ENCODE measurements around the gene NUMBL. TPM values are rescaled to one million over a fixed set of nuclear protein-coding genes. Genes with fewer than 3 reads are reported as not detected.

The NUMBL gene
- total and polyA plus RNA-seq, 9 of the 15 experiments (the other 6 are each of a cell fraction or from before 2014, with no cell fraction given) = 0.39 to 38.6 (median 6.6) TPM

DNA sequence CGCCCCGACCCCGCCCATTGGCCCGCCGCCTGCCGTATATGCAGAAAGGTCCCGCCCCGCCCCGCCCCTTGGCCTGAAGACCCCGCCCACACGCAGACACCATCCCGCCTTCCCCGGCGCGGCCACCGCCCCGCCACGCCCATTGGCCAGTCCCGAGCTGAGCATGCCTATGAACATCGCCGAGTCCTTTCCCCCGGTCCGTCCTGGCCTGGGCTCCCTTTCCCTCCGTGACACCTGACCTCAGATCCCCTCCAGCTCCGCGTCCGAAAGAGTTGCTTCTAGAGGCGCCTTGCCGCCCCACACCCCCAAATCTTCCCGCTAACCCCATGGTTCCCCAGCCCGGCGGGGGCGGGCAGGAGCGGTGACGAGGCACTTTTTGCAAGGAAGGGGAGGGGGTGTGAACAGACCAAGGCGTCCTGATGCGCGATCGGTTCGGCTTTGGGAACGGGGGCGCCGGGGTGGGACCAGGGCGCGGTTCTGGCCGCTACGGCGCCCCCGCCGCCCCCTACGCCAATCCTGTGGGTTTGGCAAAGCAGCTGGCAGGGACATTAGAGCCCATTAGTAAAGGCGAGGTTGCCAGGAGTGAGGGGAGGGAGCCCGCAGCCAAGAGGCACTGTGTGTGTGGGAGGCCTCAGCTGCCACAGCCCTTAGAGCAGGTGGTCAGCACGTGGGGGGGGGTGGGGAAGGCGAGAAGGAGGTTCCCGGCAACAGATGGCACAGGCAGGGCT is 406 bp upstream of the NUMBL start (continued):
- TF ChIP-seq, protein P1, sequence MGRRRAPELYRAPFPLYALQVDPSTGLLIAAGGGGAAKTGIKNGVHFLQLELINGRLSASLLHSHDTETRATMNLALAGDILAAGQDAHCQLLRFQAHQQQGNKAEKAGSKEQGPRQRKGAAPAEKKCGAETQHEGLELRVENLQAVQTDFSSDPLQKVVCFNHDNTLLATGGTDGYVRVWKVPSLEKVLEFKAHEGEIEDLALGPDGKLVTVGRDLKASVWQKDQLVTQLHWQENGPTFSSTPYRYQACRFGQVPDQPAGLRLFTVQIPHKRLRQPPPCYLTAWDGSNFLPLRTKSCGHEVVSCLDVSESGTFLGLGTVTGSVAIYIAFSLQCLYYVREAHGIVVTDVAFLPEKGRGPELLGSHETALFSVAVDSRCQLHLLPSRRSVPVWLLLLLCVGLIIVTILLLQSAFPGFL (CRISPR knock-in tag; IDR thresholded peaks at IDR 0.05) = no peak
- TF ChIP-seq, protein P2, sequence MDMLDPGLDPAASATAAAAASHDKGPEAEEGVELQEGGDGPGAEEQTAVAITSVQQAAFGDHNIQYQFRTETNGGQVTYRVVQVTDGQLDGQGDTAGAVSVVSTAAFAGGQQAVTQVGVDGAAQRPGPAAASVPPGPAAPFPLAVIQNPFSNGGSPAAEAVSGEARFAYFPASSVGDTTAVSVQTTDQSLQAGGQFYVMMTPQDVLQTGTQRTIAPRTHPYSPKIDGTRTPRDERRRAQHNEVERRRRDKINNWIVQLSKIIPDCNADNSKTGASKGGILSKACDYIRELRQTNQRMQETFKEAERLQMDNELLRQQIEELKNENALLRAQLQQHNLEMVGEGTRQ (CRISPR knock-in tag; IDR thresholded peaks at IDR 0.05) = no peak
- TF ChIP-seq ZFX (CRISPR knock-in tag; IDR thresholded peaks at IDR 0.05) = peak; percentile 80
- TF ChIP-seq, protein P3, sequence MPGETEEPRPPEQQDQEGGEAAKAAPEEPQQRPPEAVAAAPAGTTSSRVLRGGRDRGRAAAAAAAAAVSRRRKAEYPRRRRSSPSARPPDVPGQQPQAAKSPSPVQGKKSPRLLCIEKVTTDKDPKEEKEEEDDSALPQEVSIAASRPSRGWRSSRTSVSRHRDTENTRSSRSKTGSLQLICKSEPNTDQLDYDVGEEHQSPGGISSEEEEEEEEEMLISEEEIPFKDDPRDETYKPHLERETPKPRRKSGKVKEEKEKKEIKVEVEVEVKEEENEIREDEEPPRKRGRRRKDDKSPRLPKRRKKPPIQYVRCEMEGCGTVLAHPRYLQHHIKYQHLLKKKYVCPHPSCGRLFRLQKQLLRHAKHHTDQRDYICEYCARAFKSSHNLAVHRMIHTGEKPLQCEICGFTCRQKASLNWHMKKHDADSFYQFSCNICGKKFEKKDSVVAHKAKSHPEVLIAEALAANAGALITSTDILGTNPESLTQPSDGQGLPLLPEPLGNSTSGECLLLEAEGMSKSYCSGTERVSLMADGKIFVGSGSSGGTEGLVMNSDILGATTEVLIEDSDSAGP (CRISPR knock-in tag; IDR thresholded peaks at IDR 0.05) = no peak
- TF ChIP-seq TBL1XR1 (IDR thresholded peaks at IDR 0.05; ENCODE audit: low read length in 2 of 2) = no peak
- TF ChIP-seq, protein P4, sequence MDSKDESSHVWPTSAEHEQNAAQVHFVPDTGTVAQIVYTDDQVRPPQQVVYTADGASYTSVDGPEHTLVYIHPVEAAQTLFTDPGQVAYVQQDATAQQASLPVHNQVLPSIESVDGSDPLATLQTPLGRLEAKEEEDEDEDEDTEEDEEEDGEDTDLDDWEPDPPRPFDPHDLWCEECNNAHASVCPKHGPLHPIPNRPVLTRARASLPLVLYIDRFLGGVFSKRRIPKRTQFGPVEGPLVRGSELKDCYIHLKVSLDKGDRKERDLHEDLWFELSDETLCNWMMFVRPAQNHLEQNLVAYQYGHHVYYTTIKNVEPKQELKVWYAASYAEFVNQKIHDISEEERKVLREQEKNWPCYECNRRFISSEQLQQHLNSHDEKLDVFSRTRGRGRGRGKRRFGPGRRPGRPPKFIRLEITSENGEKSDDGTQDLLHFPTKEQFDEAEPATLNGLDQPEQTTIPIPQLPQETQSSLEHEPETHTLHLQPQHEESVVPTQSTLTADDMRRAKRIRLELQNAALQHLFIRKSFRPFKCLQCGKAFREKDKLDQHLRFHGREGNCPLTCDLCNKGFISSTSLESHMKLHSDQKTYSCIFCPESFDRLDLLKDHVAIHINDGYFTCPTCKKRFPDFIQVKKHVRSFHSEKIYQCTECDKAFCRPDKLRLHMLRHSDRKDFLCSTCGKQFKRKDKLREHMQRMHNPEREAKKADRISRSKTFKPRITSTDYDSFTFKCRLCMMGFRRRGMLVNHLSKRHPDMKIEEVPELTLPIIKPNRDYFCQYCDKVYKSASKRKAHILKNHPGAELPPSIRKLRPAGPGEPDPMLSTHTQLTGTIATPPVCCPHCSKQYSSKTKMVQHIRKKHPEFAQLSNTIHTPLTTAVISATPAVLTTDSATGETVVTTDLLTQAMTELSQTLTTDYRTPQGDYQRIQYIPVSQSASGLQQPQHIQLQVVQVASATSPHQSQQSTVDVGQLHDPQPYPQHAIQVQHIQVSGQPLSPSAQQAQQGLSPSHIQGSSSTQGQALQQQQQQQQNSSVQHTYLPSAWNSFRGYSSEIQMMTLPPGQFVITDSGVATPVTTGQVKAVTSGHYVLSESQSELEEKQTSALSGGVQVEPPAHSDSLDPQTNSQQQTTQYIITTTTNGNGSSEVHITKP (IDR thresholded peaks at IDR 0.05; ENCODE audit: partially characterized antibody) = peak; percentile 79
- no peak for TF ChIP-seq U2AF1 (optimal IDR thresholded peaks at IDR 0.05; ENCODE audit: low read depth, low read length)
- no peak for TF ChIP-seq U2AF2 (optimal IDR thresholded peaks at IDR 0.05; ENCODE audit: low read depth, low read length)
- TF ChIP-seq, protein P5, sequence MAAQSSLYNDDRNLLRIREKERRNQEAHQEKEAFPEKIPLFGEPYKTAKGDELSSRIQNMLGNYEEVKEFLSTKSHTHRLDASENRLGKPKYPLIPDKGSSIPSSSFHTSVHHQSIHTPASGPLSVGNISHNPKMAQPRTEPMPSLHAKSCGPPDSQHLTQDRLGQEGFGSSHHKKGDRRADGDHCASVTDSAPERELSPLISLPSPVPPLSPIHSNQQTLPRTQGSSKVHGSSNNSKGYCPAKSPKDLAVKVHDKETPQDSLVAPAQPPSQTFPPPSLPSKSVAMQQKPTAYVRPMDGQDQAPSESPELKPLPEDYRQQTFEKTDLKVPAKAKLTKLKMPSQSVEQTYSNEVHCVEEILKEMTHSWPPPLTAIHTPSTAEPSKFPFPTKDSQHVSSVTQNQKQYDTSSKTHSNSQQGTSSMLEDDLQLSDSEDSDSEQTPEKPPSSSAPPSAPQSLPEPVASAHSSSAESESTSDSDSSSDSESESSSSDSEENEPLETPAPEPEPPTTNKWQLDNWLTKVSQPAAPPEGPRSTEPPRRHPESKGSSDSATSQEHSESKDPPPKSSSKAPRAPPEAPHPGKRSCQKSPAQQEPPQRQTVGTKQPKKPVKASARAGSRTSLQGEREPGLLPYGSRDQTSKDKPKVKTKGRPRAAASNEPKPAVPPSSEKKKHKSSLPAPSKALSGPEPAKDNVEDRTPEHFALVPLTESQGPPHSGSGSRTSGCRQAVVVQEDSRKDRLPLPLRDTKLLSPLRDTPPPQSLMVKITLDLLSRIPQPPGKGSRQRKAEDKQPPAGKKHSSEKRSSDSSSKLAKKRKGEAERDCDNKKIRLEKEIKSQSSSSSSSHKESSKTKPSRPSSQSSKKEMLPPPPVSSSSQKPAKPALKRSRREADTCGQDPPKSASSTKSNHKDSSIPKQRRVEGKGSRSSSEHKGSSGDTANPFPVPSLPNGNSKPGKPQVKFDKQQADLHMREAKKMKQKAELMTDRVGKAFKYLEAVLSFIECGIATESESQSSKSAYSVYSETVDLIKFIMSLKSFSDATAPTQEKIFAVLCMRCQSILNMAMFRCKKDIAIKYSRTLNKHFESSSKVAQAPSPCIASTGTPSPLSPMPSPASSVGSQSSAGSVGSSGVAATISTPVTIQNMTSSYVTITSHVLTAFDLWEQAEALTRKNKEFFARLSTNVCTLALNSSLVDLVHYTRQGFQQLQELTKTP (IDR thresholded peaks at IDR 0.05; ENCODE audit: low read depth in 1 of 2, partially characterized antibody in 2 of 2) = no peak
- no peak for TF ChIP-seq ZNF23 (CRISPR knock-in tag; IDR thresholded peaks at IDR 0.05)
- peak; percentile 32; the same call in 1 of the 2 replicates for TF ChIP-seq CREM (IDR thresholded peaks at IDR 0.05; ENCODE audit: low read depth)
- no peak for TF ChIP-seq NR1H2 (CRISPR knock-in tag; IDR thresholded peaks at IDR 0.05)
- peak; percentile 59; the same call in 1 of the 2 replicates for TF ChIP-seq TRIM28 (IDR thresholded peaks at IDR 0.05)
- TF ChIP-seq ZNF551 (CRISPR knock-in tag; IDR thresholded peaks at IDR 0.05) = no peak
- TF ChIP-seq ELF1 (tag; IDR thresholded peaks at IDR 0.05) = no peak

Measured in K562 (cell line).